GM23338 (cell line): ENCODE data around the gene PRELP. TPM values are rescaled to one million over a fixed set of nuclear protein-coding genes. Genes with fewer than 3 reads are reported as not detected.

Experiments
- ATAC-seq: fragments of 200-7000 bp; cut with Tn5 transposase; 3 replicates; pipeline ENCODE4 v1.9.1; 2020
- DNase-seq: peaks from one replicate; pipeline ENCODE4 v3.0.0-alpha.2; 2015; ENCODE audit warnings: low spot score
- H2AFZ ChIP-seq: fragments of 200-600 bp; sonication (generic); 2 replicates; pipeline ENCODE4 v1.8.0; 2016; ENCODE audit warnings: antibody characterized with exemption, mild to moderate bottlenecking, moderate library complexity
- H3F3A ChIP-seq: fragments of 200-600 bp; sonication (generic); replicated peaks from 2 replicates; pipeline ENCODE4 v1.8.0; 2017; ENCODE audit warnings: antibody characterized with exemption, mixed run types, low read depth
- H3K27ac ChIP-seq: fragments of 200-600 bp; sonication (generic); 2 replicates; pipeline ENCODE4 v1.6.1; 2016; ENCODE audit warnings: low read depth
- H3K27me3 ChIP-seq: fragments of 200-600 bp; sonication (generic); 2 replicates; pipeline ENCODE4 v1.8.0; 2016; ENCODE audit warnings: mild to moderate bottlenecking, mixed run types, moderate library complexity; ENCODE audit not compliant: insufficient read depth
- H3K36me3 ChIP-seq: fragments of 200-600 bp; sonication (generic); 2 replicates; pipeline ENCODE4 v1.8.0; 2016; ENCODE audit warnings: mild to moderate bottlenecking; ENCODE audit not compliant: insufficient read depth
- H3K4me1 ChIP-seq: fragments of 200-600 bp; sonication (generic); 2 replicates; pipeline ENCODE4 v1.8.0; 2016; ENCODE audit warnings: mild to moderate bottlenecking, moderate library complexity; ENCODE audit not compliant: insufficient read depth
- H3K4me2 ChIP-seq: fragments of 200-600 bp; sonication (generic); 2 replicates; pipeline ENCODE4 v1.7.1; 2017; ENCODE audit warnings: mixed run types
- H3K4me3 ChIP-seq: fragments of 200-600 bp; sonication (generic); 2 replicates; pipeline ENCODE4 v1.6.1; 2016; ENCODE audit warnings: mixed run types
- H3K79me2 ChIP-seq: fragments of 200-600 bp; sonication (generic); replicated peaks from 2 replicates; pipeline ENCODE4 v1.8.0; 2017; ENCODE audit warnings: mild to moderate bottlenecking; ENCODE audit not compliant: insufficient read depth
- H3K9me2 ChIP-seq: fragments of 200-600 bp; sonication (generic); 2 replicates; pipeline ENCODE4 v1.8.0; 2017; ENCODE audit not compliant: insufficient read depth
- H4K20me1 ChIP-seq: fragments of 200-600 bp; sonication (generic); replicated peaks from 2 replicates; pipeline ENCODE4 v1.8.0; 2017; ENCODE audit warnings: mild to moderate bottlenecking; ENCODE audit not compliant: insufficient read depth
- H3K27ac Mint-ChIP-seq: 2 replicates; pipeline ENCODE4 v1.8.0; 2020; ENCODE audit warnings: inconsistent platforms, mild to moderate bottlenecking, moderate library complexity, mixed read lengths
- H3K27me3 Mint-ChIP-seq: 3 replicates; pipeline ENCODE4 v1.8.0; 2022; ENCODE audit warnings: low read depth, mild to moderate bottlenecking, moderate library complexity, mixed read lengths, inconsistent platforms; ENCODE audit not compliant: insufficient read depth, poor library complexity
- H3K36me3 Mint-ChIP-seq: 3 replicates; pipeline ENCODE4 v1.8.0; 2021; ENCODE audit warnings: low read depth, mild to moderate bottlenecking, inconsistent platforms, moderate library complexity, mixed read lengths
- H3K4me1 Mint-ChIP-seq: 3 replicates; pipeline ENCODE4 v1.8.0; 2020; ENCODE audit warnings: mild to moderate bottlenecking, inconsistent platforms, mixed read lengths
- H3K4me3 Mint-ChIP-seq: 3 replicates; pipeline ENCODE4 v1.8.0; 2021; ENCODE audit warnings: moderate library complexity, mild to moderate bottlenecking, inconsistent platforms, mixed read lengths
- H3K9me3 Mint-ChIP-seq: 3 replicates; pipeline ENCODE4 v1.8.0; 2020; ENCODE audit warnings: moderate library complexity, mild to moderate bottlenecking, inconsistent platforms, mixed read lengths
- CREB1 ChIP-seq: fragments of 250-450 bp; sonication (Bioruptor Pico); IDR thresholded peaks from 2 replicates; pipeline ENCODE4 v1.5.0; 2020; ENCODE audit warnings: low read depth, mild to moderate bottlenecking, moderate library complexity
- CTCF ChIP-seq, 2 experiments: fragments of 200-600 bp in 1 of 2; sonication (generic) in 1 of 2; conservative IDR thresholded peaks; 2 replicates each; pipeline versions ENCODE4 v1.5.1 to v1.6.1; 2016 to 2017; ENCODE audit warnings: antibody characterized with exemption in 2 of 2, low read depth in 2 of 2, mild to moderate bottlenecking in 2 of 2, moderate library complexity in 1 of 2
- ETS1 ChIP-seq: IDR thresholded peaks from 2 replicates; pipeline ENCODE4 v1.6.1; 2016; ENCODE audit warnings: antibody characterized with exemption
- EZH2 ChIP-seq: fragments of 200-600 bp; sonication (generic); IDR thresholded peaks from one replicate; pipeline ENCODE4 v1.8.0; 2017; ENCODE audit warnings: antibody characterized with exemption, mild to moderate bottlenecking, low read depth; ENCODE audit not compliant: unreplicated experiment
- EZH2phosphoT487 ChIP-seq: fragments of 200-600 bp; sonication (generic); IDR thresholded peaks from one replicate; pipeline ENCODE4 v1.8.1; 2018; ENCODE audit warnings: antibody characterized with exemption; ENCODE audit not compliant: unreplicated experiment
- JUNB ChIP-seq: IDR thresholded peaks from one replicate; pipeline ENCODE4 v1.6.1; 2016; ENCODE audit warnings: antibody characterized with exemption; ENCODE audit not compliant: unreplicated experiment
- NANOG ChIP-seq: IDR thresholded peaks from 2 replicates; pipeline ENCODE4 v1.6.1; 2016; ENCODE audit warnings: antibody characterized with exemption, borderline replicate concordance
- POLR2AphosphoS5 ChIP-seq: IDR thresholded peaks from 2 replicates; pipeline ENCODE4 v1.6.1; 2016; ENCODE audit warnings: antibody characterized with exemption, low read depth
- REST ChIP-seq: IDR thresholded peaks from one replicate; pipeline ENCODE4 v1.6.1; 2018; ENCODE audit warnings: antibody characterized with exemption; ENCODE audit not compliant: unreplicated experiment
- STAT1 ChIP-seq: IDR thresholded peaks from one replicate; pipeline ENCODE4 v1.6.1; 2016; ENCODE audit warnings: antibody characterized with exemption; ENCODE audit not compliant: unreplicated experiment
- ZNF114 ChIP-seq: fragments of 250-450 bp; sonication (Bioruptor Pico); IDR thresholded peaks from 2 replicates; pipeline ENCODE4 v1.5.0; 2020; ENCODE audit warnings: mild to moderate bottlenecking, moderate library complexity
- ZNF331 ChIP-seq: fragments of 250-450 bp; sonication (Bioruptor Pico); IDR thresholded peaks from 2 replicates; pipeline ENCODE4 v1.5.0; 2020; ENCODE audit warnings: low read depth, mild to moderate bottlenecking, moderate library complexity
- ZNF462 ChIP-seq: fragments of 250-450 bp; sonication (Bioruptor Pico); IDR thresholded peaks from 2 replicates; pipeline ENCODE4 v1.5.0; 2020; ENCODE audit warnings: mild to moderate bottlenecking, moderate library complexity
- polyA plus RNA-seq: library from polyadenylated mRNA; unstranded; fragments of >200 nt; fragmentation: Nextera tagmentation; extraction: Ambion mirVana; gene quantifications from 2 replicates; pipeline ENCODE4 v1.2.1, GENCODE V29; 2016
- total RNA-seq: library from RNA; depleted of rRNA; stranded (reverse); fragments of >200 nt; shearing (Covaris generic); gene quantifications from 2 replicates; pipeline ENCODE4 v1.2.3, GENCODE V29; 2014

Gene PRELP
- total and polyA plus RNA-seq, 2 experiments from 2014 or later = 0.03 TPM

- H3K9me2 ChIP-seq = no peaks in the 10 kb centered on the region
- Mint-ChIP-seq H3K4me3 (no peak overlapping the region), H3K27me3 (peaks cover 7% of the 10 kb centered on the region), H3K4me1 (peaks cover 24% of the 10 kb centered on the region), H3K27ac (no peak overlapping the region), H3K36me3 (no peaks in the 10 kb centered on the region), H3K9me3 (no peaks in the 10 kb centered on the region)
- H2AFZ ChIP-seq = no peak overlapping the region
- no peaks in the 10 kb centered on the region for H3K27me3 ChIP-seq
- ATAC-seq (no peak), DNase-seq (no peak)
- H3K27ac ChIP-seq = no peak overlapping the region
- H3K36me3 ChIP-seq = no peaks in the 10 kb centered on the region
- no peaks in the 10 kb centered on the region for H4K20me1 ChIP-seq
- TF ChIP-seq STAT1 = no peak
- no peak for TF ChIP-seq EZH2
- TF ChIP-seq ETS1 = no peak
- no peak for TF ChIP-seq POLR2AphosphoS5
- TF ChIP-seq EZH2phosphoT487 = no peak
- TF ChIP-seq ZNF462 = no peak
- no peak for TF ChIP-seq CREB1 (CRISPR knock-in tag)
- no peak for TF ChIP-seq REST
- TF ChIP-seq JUNB = no peak
- no peak for TF ChIP-seq NANOG
- TF ChIP-seq CTCF (conservative IDR thresholded peaks at IDR 0.05; ENCODE audit: low read depth in 2 of 2) = no peak
- no peak for TF ChIP-seq ZNF114 (CRISPR knock-in tag)
- no peak for TF ChIP-seq ZNF331
- H3K4me2 ChIP-seq = no peak overlapping the region
- H3K4me1 ChIP-seq = no peaks in the 10 kb centered on the region
- H3K4me3 ChIP-seq = no peak overlapping the region
- no peaks in the 10 kb centered on the region for H3F3A ChIP-seq
- H3K79me2 ChIP-seq = no peaks in the 10 kb centered on the region
Measured at GRCh38 chr1:203461717-203462116, 13.9 kb upstream of the PRELP start.
